HG03521 (cell line): ENCODE data around the gene PTPRN2.

Experiments used
- ATAC-seq: cut with Tn5 transposase; IDR thresholded peaks from one replicate; pipeline ENCODE4 v1.9.1; 2021; ENCODE audit warnings: mild to moderate bottlenecking, moderate library complexity; ENCODE audit not compliant: unreplicated experiment

Gene PTPRN2

GRCh38 chr7:158094046-158094445 lies 493.6 kb downstream of the PTPRN2 start:
- no peak for ATAC-seq

DNA sequence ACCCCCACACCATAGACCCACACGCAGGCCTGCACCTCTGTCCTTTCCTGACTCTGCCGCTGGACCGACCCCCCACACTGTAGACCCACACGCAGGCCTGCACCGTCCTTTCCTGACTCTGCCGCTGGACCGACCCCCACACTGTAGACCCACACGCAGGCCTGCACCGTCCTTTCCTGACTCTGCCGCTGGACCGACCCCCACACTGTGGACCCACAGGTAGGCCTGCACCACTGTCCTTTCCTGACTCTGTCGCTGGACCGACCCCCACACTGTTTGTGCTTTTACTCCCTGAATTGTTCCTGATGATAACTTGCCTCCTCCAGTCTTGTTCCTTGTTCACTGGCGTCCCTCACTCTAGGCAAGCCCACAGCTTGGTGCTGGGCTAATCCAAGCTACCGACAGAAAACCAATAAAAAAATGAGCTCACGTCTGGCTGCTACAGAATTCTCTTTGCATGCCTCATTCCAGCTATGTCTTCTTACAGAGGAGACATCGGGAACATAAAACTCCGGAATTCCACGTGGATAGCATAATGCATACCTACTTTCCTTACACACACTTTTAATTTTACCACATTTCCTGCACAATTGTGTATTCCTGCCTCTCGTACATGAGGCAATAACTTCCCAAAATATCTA lies 494.3 kb downstream of the PTPRN2 start:
- ATAC-seq = no peak

- no peak for ATAC-seq
These were observed 500.4 kb downstream of the PTPRN2 start for GRCh38 chr7:158087196-158087595.

DNA sequence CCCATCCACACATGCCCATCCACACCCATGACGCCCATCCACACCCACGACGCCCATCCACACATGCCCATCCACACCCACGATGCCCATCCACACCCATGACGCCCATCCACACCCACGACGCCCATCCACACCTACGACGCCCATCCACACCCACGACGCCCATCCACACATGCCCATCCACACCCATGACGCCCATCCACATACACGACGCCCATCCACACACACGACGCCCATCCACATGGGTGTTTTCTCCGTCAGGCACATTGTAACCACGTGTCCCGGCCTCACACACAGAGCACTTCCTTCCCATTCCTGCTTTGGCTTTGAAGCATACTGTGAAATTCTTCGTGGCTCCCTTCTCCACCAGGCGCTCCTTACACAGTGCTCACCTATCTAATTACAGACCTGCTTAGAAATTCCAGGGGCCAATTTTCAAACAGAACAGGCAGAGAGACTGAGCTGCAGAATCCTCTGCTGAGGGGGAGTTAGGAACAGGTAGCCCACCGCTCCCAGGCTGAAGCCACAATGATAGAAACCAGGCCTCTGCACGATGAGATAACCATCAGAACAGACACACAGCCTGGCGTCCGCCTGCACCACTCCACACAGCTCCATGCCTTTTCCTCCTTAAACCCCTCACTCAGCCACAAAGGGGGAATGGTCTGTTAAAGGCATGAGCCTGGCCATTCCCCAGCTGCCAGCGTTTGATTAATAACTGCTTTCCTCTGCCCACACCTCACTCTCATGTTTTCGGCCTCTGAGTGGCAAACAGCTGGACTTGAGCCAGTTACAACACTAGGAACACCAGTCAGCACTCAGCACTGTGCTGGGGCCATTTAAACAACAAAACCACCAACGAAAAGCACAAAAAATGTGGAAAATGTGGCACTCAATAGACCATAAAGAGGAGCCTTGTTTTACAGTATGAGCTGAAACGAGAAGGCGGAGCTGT lies 501.6 kb downstream of the PTPRN2 start:
- no peak for ATAC-seq

- no peak for ATAC-seq
These were observed 503.1 kb downstream of the PTPRN2 start for GRCh38 chr7:158084555-158084954.

- no peak for ATAC-seq
These were observed 503.9 kb downstream of the PTPRN2 start for GRCh38 chr7:158083526-158084310.

- ATAC-seq = no peak
These were observed 504.9 kb downstream of the PTPRN2 start for GRCh38 chr7:158082761-158083160.

- no peak for ATAC-seq
These were observed 506.7 kb downstream of the PTPRN2 start for GRCh38 chr7:158080899-158081445.

DNA sequence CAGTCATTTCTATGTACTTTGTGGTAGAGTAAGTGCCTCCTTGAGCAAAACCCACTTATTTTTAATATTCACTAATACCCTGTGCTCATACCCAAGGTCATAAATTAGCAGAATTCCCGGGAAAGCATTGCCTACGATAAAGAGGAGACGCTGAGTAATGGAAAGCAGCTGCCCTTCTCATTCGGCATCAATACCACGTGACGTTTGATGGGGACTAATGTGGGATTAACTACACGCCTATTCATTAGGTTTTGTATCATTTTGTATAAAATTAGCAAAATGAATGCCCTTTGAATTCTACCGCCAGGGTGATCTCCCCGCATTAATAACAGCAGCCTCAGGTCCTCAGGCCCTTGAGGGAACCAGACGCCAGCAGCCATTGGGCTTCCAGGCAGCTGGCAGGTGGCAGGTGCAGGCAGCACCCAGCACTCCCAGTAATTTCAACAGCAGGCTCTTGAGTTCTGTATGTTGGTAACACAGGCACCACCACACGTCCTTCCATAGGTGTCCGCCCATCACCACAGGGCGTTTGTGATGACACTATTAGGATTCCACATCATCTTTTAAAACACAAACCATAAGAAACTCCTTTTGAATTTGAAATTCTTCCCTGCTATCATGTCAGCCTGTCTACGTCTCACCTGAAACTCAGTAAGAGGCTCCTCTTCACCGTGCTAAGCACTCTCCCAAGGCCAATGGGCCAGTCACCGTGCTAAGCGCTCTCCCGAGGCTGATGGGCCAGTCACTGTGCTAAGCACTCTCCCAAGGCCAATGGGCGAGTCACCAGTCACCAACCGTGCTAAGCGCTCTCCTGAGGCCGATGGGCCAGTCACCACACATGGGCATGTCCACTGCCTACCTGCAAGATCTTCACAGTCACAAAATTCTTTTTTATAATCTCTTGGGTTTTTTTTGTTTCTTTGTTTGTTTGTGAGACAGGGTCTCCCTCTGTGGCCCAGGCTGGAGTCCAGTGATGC lies 509.4 kb downstream of the PTPRN2 start:
- no peak for ATAC-seq

DNA sequence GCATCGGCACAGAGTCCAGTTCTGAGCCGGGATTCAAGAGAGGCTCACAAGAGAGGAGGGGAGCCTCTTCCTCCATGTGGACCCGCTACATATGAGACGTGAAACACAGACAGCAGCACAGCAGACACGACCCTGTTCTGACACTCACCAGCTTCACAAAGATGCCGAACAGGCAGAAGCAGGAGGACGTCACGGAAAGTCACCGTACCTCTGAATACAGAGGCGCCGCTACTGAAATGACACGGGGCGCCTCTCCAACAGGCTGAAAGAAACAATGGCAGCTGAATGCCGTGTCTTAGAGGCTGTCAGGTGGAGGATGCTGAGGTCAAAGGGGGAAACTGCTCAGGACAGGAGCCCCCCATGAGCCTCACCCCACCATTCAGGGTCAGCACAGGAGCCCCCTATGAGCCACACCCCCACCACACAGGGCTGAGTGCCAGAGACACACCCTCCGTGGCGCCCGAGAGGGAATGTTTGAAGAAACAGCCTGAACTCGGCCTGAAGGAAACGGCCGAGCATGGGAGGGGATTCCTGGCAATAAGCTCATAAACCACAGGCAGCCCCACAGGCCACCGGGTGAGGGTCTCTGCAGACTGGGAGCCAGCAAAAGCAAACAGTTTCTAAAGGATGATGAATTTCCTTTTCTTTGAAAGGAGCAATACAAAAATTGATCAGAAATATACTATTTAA lies 510.3 kb downstream of the PTPRN2 start:
- no peak for ATAC-seq

- ATAC-seq = no peak
These were observed 511.0 kb downstream of the PTPRN2 start for GRCh38 chr7:158076656-158077055.

GRCh38 chr7:158076215-158076614 lies 511.4 kb downstream of the PTPRN2 start:
- no peak for ATAC-seq

DNA sequence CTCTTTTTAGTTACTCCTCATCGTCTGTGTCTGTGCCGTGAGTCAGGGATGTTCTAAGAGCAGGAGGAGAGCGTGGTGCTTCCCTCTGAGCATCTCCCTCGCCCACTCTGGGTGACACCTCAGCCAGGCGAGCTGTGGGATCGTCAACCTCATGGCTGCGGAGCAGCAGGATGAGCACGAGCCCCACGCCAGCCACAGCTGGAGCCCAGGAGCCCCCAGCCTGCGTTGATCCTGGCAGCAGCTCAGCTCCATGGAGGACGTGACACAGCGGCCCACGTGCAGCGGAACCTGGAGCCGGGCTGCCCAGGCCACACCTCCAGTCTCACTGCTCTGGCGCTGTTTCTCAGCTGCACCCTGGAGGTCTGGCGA lies 512.0 kb downstream of the PTPRN2 start:
- no peak for ATAC-seq

DNA sequence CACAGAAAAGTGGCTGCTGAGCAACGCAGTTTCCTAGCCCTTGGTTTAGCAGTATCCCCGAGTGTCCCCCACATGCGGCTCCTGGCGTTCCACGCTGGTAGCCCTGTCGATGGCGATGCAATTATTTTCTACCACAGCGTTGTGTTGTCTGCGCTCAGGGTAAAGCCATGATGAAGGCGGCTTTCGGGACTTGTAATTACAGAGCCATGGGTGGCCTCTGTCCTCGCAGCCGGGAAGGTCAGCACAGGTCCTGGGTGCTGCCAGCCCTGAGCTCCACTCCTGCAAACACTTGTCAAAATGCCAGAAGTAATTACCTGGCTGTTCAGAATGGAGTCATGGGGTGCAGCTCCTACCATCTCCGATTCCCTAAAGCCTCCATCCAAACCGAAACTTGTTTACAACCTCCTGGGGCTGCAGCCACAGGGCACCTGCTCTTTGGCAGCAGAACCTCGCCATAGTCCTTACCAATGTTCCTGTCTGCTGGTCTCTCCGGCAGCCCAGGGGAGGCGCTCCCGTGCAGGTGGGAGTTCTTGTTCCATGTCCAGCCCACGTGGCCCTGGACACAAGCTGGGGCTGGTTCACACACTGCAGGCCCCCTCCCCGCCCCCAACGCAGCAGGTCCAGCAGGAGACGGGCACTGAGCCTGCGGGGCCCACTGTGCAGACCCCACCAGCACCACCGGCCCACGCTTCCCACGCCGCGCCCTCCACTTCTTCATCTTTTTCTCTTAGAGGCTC lies 512.6 kb downstream of the PTPRN2 start:
- no peak for ATAC-seq

- no peak for ATAC-seq
These were observed 513.5 kb downstream of the PTPRN2 start for GRCh38 chr7:158073845-158074840.

GRCh38 chr7:158072991-158073730 lies 514.5 kb downstream of the PTPRN2 start:
- no peak for ATAC-seq
